ENCODE data around the gene TIAM1. TPM values are rescaled to one million over a fixed set of nuclear protein-coding genes. Genes with fewer than 3 reads are reported as not detected.
"Not testable (repeated sequence)": the region's sequence is repeated elsewhere in the genome, so short reads cannot be mapped to it uniquely, and the experiment has no call there.

The TIAM1 gene
- total and polyA plus RNA-seq, 11 donors: 0.31 to 9.4 (median 1.1) TPM

GRCh38 chr21:31230937-31231336, 113.1 kb downstream of the TIAM1 start:
- Histone ChIP-seq H3K36me3 (no peaks in the 10 kb centered on the region), H3K27ac (no peak overlapping the region), H3K9me3 (peaks cover 0 to 6% (median 0%) of the 10 kb centered on the region in 12 donors), H3K4me3 (no peak overlapping the region), H3K27me3 (no peaks in the 10 kb centered on the region), H3K4me1 (no peaks in the 10 kb centered on the region)
- intact Hi-C loops (cut with DNase I): no loop called here
- TF ChIP-seq POLR2A (IDR thresholded peaks at IDR 0.05) (no peak), CTCF (IDR thresholded peaks at IDR 0.05) (no peak)
- WGBS, 4 donors: 95 to 97% (median 96%) methylated on average over 4 to 6 of the region's 6 CpGs
- no peak for ATAC-seq
- no peak for DNase-seq

- H3K4me3 ChIP-seq; H3K27ac ChIP-seq; DNase-seq; H3K9me3 ChIP-seq; H3K36me3 ChIP-seq; H3K4me1 ChIP-seq; intact Hi-C loops (cut with DNase I); H3K27me3 ChIP-seq; ATAC-seq: not testable (repeated sequence)
- 86 to 90% (median 89%) methylated on average over 6 of the region's 6 CpGs for WGBS, 4 donors
Measured at GRCh38 chr21:31228723-31229122, 115.3 kb downstream of the TIAM1 start.

- 92 to 93% (median 93%) methylated on average over 11 of the region's 11 CpGs for WGBS, 4 donors
- no peak overlapping the region for H3K4me3 ChIP-seq
- intact Hi-C loops (cut with DNase I): no loop called here
- no peak overlapping the region for H3K27ac ChIP-seq
- no peaks in the 10 kb centered on the region for H3K36me3 ChIP-seq
- H3K4me1 ChIP-seq: peaks cover 0 to 13% (median 0%) of the 10 kb centered on the region in 12 donors
- no peak for DNase-seq
- ATAC-seq: no peak
- H3K9me3 ChIP-seq: no peaks in the 10 kb centered on the region
- no peaks in the 10 kb centered on the region for H3K27me3 ChIP-seq
- TF ChIP-seq POLR2A (IDR thresholded peaks at IDR 0.05): no peak
- no peak for TF ChIP-seq CTCF (IDR thresholded peaks at IDR 0.05)
Measured at GRCh38 chr21:31225713-31226112, 118.3 kb downstream of the TIAM1 start.

- H3K27me3 ChIP-seq: no peaks in the 10 kb centered on the region
- H3K27ac ChIP-seq: no peak overlapping the region
- intact Hi-C loops (cut with DNase I): no loop called here
- H3K9me3 ChIP-seq: no peaks in the 10 kb centered on the region
- 75 to 84% (median 79%) methylated on average over 6 of the region's 6 CpGs for WGBS, 4 donors
- DNase-seq: no peak
- ATAC-seq: peak in 1 of 4 donors; percentile 32
- H3K36me3 ChIP-seq: no peaks in the 10 kb centered on the region
- no peak for TF ChIP-seq POLR2A (IDR thresholded peaks at IDR 0.05)
- TF ChIP-seq CTCF (IDR thresholded peaks at IDR 0.05): no peak
- H3K4me1 ChIP-seq: peaks cover 0 to 14% (median 0%) of the 10 kb centered on the region in 12 donors
- no peak overlapping the region for H3K4me3 ChIP-seq
Measured at GRCh38 chr21:31222142-31222541, 121.9 kb downstream of the TIAM1 start.

- no peak for ATAC-seq
- Histone ChIP-seq H3K27ac (no peak overlapping the region), H3K27me3 (no peaks in the 10 kb centered on the region), H3K4me1 (peaks cover 0 to 14% (median 0%) of the 10 kb centered on the region in 12 donors), H3K9me3 (no peaks in the 10 kb centered on the region), H3K36me3 (no peaks in the 10 kb centered on the region), H3K4me3 (no peak overlapping the region)
- intact Hi-C loops (cut with DNase I): no loop called here
- 79 to 83% (median 80%) methylated on average over 5 of the region's 5 CpGs for WGBS, 4 donors
- no peak for DNase-seq
- TF ChIP-seq POLR2A (IDR thresholded peaks at IDR 0.05) (no peak), CTCF (IDR thresholded peaks at IDR 0.05) (no peak)
Measured at GRCh38 chr21:31221043-31221442, 123.0 kb downstream of the TIAM1 start.

Data from heart left ventricle (tissue), 16 donors.